Measurements from ENCODE around the gene ZNF101.

Gene ZNF101

DNA sequence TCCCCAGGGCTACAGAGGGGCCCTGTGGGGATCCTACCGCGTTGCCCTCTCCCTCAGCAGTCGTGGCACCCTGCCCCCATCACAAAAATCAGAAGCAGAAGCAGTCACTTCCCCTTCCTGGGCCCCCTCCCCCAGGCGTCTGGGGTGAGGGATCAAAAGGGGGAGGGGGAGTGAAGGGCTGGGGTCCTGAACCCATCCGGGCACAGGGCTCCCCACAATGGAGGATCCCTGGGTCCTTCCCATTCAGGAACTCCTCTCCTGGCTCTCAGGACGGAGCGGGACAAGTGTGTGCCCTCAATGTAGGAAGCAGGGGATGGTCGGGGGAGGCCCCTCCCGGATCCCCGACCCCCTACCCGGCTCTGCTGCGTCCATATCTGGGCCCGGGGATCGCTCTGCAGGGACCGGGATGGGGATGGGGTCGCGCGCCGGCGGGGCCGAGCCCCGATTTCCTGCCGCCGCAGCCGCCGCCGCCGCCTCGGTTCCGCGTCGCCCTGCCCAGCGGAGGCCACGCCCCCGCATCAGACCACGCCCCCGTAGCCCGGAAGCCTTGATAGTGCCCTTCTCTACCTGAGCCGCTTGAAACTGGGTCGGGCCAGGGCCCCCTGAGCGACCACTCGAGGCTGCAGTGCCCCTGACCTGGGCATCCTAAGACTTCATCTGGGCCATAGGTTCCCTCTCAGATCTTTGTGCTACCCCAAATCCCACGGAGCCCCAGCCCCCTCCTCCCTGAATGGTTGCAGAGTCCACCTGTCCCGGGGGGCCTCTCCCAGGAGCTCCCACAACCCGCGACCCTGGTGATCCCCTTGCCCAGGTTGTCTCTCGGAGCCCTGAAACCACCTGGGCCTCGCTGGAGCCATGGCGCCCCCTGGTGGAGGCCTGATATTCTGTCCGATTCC lies 25.2 kb upstream of the ZNF101 start, which contains the start of gene GMIP:
Gene GMIP, minus strand, starts transcription at position 500 of the 896 bp plus-strand sequence. Its CDS starts 128 bp downstream, at position 372.
- DNase-seq (ENCODE audit: insufficient read length) (peak; percentile 96), FAIRE-seq (peak; percentile 96)

DNA sequence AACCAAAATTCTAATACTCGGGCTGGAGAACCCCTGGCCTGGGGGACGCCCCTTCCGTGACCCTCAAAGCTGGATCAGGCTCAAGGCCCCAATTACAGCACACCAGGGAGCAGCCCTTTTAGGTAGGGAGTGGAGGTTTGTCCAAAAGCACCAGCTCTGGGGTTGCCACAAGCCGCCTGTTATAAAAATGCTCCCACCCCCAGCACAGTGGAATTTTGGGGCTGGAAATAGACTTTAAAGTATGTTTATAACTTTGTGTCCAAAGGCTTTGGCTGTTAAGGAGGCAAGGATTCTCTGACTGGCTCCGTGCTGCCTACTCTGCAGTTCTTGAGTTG lies 24.6 kb upstream of the ZNF101 start:
- FAIRE-seq, result no peak
- no peak for TF ChIP-seq TAF1 (IDR thresholded peaks at IDR 0.05; ENCODE audit: borderline replicate concordance, low read depth, low read length)
- no peak for TF ChIP-seq POLR2A (IDR thresholded peaks at IDR 0.05; ENCODE audit: low read depth, low read length)
- DNase-seq (ENCODE audit: insufficient read length), result no peak

More for the DNA sequence above, 25.2 kb upstream of the ZNF101 start, which contains the start of gene GMIP:
- peak; percentile 56; the same call in 1 of the 2 replicates for TF ChIP-seq POLR2A (IDR thresholded peaks at IDR 0.05; ENCODE audit: low read depth, low read length)
- peak; percentile 47 for TF ChIP-seq POLR2AphosphoS5 (IDR thresholded peaks at IDR 0.05; ENCODE audit: low read depth, low read length)
- TF ChIP-seq TAF1 (IDR thresholded peaks at IDR 0.05; ENCODE audit: borderline replicate concordance, low read depth, low read length), result peak; percentile 18; the same call in 1 of the 2 replicates

DNA sequence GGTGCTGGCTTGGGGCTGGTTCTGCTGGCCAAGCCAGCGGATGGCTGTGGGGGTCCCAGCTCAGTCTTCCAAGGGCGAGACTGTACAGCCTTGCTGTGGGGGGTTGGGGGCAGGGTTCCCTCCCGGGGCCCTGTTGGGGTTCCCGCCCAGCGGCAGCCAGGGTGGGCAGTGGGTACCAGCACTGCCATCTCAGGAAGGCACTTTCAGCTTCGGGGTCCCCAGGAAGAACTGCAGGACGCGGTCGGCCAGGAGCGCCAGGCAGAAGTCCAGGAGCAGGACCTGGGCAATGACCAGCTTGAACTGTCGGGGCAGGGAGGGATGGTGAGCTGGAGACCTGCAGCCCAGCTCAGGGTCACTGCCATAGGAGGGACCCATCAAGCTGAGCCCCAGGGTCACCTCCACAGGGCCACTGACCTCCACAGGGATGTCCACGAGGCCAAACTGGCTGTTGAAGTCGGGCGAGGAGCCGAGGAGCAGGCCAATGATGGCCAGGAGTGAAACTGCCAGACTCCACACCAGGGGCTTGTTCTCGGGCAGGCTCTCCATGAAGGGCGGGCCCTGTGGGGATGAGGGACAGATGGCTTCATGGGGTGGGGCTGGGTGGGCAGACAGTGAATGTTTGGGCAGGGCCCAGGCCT lies 23.3 kb upstream of the ZNF101 start:
- TF ChIP-seq POLR2AphosphoS5 (IDR thresholded peaks at IDR 0.05; ENCODE audit: low read depth, low read length) (no peak), TAF1 (IDR thresholded peaks at IDR 0.05; ENCODE audit: borderline replicate concordance, low read depth, low read length) (no peak), POLR2A (IDR thresholded peaks at IDR 0.05; ENCODE audit: low read depth, low read length) (no peak)
- FAIRE-seq (no peak), DNase-seq (ENCODE audit: insufficient read length) (no peak)

DNA sequence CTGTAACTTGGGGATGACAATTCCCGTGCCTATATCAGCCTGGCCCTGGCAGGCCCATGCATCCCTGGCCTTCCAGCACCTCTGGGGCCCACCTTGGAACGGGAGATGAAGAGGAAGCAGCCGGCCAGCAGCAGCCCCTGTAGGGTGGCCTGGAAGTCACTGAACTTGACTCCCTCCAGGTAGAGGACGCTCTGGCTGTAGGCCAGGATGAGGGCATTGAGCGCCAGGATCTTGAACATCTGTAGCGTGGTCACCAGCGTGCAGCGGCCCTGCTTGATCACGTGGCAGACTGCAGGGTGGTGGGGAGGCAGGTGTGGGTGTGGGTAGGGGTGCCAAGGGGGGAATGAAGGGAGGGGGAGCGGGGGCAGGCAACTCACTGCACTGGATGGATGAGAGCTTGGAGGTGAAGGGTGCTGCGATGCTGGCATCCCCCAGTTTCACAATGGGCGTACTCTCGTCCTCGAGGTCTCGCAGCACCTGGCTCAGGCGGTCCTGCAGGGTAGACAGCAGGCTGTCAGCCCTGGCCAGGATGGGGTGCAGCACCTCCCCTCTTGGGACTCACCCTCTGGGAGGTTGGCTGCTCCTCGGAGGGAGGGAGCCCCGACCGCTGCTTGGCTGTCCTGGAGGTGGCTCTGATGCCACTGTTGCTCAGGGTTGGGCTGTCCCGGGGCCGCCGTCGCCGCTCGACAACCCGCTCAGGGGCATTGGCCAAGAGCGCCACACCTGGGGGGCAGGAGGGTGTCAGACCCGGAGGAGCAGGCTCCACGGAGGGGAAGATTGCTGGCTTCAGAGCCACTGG lies 21.4 kb upstream of the ZNF101 start:
- TF ChIP-seq TAF1 (IDR thresholded peaks at IDR 0.05; ENCODE audit: borderline replicate concordance, low read depth, low read length) (no peak), POLR2A (IDR thresholded peaks at IDR 0.05; ENCODE audit: low read depth, low read length) (no peak), POLR2AphosphoS5 (IDR thresholded peaks at IDR 0.05; ENCODE audit: low read depth, low read length) (no peak)
- FAIRE-seq, result no peak
- no peak for DNase-seq (ENCODE audit: insufficient read length)

DNA sequence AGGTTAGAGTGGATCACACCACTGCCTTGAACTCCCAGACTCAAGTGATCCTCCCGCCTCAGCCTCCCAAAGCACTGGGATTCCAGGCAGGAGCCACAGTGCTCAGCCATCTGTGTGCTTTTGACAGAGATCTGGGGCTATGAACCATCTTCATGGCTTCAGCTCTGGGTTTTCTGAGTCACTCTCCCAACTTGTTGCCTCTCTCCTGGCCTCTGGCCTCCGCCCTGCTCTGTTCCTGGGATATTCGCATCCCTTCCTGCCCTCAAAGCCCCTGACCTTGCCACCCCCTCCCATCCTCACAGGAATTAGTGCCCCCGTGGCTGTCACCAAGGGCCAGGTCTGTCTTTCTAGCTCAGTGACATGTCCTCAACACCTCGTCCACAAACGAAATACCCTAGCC lies 19.5 kb upstream of the ZNF101 start:
- TF ChIP-seq POLR2A (IDR thresholded peaks at IDR 0.05; ENCODE audit: low read depth, low read length), result no peak
- no peak for TF ChIP-seq TAF1 (IDR thresholded peaks at IDR 0.05; ENCODE audit: borderline replicate concordance, low read depth, low read length)
- TF ChIP-seq POLR2AphosphoS5 (IDR thresholded peaks at IDR 0.05; ENCODE audit: low read depth, low read length), result no peak
- FAIRE-seq, result no peak

DNA sequence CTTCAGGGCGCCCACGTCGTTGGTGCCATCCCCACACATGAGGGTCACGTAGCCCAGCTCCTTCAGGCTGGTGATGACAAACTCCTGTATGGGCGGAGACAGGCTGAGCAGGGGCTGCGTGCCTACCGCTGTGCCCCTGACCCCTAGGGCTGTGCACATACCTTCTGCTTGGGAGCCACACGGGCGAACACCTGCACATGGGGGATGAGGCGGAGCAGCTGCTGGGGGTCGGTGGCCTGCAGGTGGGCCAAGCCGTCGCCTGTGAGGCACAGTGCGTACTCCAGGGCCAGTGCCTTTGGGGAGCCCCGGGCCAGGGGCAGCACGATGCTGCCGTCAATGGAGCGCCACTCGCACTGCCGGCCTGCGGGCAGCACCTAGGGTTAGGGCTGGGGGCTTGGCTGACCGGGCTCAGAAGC lies 19.1 kb upstream of the ZNF101 start:
- no peak for TF ChIP-seq POLR2A (IDR thresholded peaks at IDR 0.05; ENCODE audit: low read depth, low read length)
- no peak for TF ChIP-seq TAF1 (IDR thresholded peaks at IDR 0.05; ENCODE audit: borderline replicate concordance, low read depth, low read length)
- TF ChIP-seq POLR2AphosphoS5 (IDR thresholded peaks at IDR 0.05; ENCODE audit: low read depth, low read length), result no peak
- peak; percentile 15 for DNase-seq (ENCODE audit: insufficient read length)
- no peak for FAIRE-seq

More for the DNA sequence above, 19.5 kb upstream of the ZNF101 start:
- DNase-seq (ENCODE audit: insufficient read length), result no peak

DNA sequence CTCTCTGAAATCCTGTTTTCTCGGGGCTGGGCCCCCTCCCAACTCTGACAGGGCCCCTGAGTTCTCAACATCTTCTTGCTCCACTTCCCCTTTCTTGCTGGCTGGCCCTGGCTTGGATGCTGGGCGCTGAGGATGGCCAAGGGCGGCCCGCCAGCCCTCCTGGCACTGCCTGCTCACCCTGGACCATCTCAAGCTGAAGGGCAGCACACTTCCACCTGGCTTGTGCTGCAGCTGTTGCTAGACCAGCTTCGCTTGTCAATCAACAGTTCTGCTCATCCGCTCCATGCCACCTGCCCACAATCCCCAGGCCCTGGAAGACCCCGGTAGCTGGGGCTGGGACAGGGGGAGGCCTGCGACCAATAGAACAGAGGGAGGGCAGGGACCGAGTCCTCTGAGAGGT lies 18.3 kb upstream of the ZNF101 start:
- DNase-seq (ENCODE audit: insufficient read length), result peak; percentile 10
- FAIRE-seq, result no peak
- no peak for TF ChIP-seq TAF1 (IDR thresholded peaks at IDR 0.05; ENCODE audit: borderline replicate concordance, low read depth, low read length)

DNA sequence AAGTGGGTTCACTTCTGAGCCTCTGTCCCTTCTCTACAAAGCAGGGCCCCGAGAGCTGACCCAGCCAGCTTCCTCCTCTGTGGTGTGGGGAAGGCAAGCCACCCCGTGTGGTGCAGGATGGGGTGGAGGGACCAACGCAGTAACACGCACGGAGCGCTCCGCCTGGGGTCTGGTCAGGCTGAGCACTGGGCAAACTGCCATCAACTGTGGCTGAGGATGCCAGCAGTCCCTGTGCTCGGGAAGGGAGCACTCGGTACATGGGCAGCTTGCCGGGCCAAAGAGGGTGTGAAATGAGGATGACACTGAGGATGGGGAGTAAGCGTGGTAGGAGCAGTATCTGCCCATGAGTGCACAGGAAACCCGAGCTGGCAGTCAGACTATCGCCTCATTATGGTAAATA lies 17.6 kb upstream of the ZNF101 start:
- no peak for FAIRE-seq
- DNase-seq (ENCODE audit: insufficient read length), result peak; percentile 12
- TF ChIP-seq TAF1 (IDR thresholded peaks at IDR 0.05; ENCODE audit: borderline replicate concordance, low read depth, low read length) (no peak), POLR2A (IDR thresholded peaks at IDR 0.05; ENCODE audit: low read depth, low read length) (no peak), POLR2AphosphoS5 (IDR thresholded peaks at IDR 0.05; ENCODE audit: low read depth, low read length) (no peak)

DNA sequence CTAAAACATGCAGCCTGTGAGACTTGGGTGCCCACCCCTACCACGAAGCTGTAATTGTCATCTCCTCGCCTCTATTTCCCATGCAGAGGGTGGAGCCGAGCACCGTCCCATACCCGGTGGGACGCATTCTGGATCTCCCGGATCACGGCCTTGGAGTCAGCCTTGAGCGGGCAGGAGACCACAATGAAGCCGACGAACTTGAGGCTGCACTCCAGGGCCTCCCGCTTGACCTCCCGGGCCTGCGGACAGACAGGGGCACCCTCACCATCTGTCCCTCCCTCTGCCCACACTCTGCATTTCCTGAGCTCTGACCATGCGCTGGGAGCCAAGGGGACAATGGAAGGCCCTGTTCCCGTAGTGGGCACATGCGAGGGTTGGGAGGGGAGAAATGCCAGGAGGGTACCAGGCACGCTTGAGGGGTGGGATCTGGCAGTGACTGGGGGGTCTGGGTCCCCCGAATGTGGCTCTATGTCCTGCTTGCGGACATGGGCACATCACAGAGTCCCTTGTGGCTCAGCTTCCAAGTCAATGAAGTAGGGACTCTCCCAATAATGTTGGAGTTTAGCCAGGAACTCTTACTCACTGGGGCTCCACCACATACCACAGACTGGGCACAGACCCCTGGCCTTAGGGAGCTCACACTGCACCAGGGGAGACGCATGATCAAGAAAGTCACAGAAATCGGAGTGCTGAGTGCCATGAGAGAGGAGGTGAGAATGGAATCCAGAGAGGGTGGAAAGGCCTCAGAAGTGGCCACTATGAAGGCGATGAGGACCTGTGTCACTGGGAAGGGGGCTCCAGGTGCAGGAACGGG lies 15.9 kb upstream of the ZNF101 start:
- DNase-seq (ENCODE audit: insufficient read length) (peak; percentile 16), FAIRE-seq (no peak)

DNA sequence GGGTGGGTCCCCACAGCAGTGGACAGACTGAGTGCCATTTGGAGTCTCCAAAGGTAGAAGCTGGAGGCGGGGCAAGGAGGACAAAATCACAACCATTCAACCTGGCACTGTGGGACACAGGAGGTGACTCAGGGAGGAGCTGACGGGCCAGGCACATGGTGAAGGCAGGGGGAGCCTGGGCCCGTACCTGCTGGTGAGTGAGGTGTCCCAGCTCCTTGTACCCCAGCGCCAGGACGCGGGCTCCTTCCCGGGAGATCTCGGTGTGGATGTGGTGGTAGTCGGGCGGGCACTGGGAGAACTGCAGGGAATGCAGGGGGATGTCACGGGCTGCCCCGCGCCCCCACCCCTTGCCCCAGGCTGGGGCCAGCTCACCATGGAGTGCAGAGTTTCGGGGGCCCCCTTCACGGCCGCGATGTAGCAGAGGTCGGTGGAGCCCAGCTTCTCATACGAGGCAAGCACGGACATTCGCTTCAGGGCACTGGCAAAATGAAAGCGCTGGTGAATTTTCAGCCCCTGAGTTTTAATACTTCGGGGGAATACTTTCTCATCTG lies 15.0 kb upstream of the ZNF101 start:
- DNase-seq (ENCODE audit: insufficient read length) (peak; percentile 22), FAIRE-seq (no peak)
- no peak for TF ChIP-seq POLR2A (IDR thresholded peaks at IDR 0.05; ENCODE audit: low read depth, low read length)
- TF ChIP-seq TAF1 (IDR thresholded peaks at IDR 0.05; ENCODE audit: borderline replicate concordance, low read depth, low read length), result no peak
- TF ChIP-seq POLR2AphosphoS5 (IDR thresholded peaks at IDR 0.05; ENCODE audit: low read depth, low read length), result no peak

More for the DNA sequence above, 15.9 kb upstream of the ZNF101 start:
- no peak for TF ChIP-seq POLR2A (IDR thresholded peaks at IDR 0.05; ENCODE audit: low read depth, low read length)
- no peak for TF ChIP-seq POLR2AphosphoS5 (IDR thresholded peaks at IDR 0.05; ENCODE audit: low read depth, low read length)
- no peak for TF ChIP-seq TAF1 (IDR thresholded peaks at IDR 0.05; ENCODE audit: borderline replicate concordance, low read depth, low read length)

All from GM12892 (cell line).